ENCODE data around the gene TTC4. TPM values are rescaled to one million over a fixed set of nuclear protein-coding genes. Genes with fewer than 3 reads are reported as not detected.

The TTC4 gene
- total RNA-seq, 2 donors from 2014 or later: 23.1 to 28.3 TPM

DNA sequence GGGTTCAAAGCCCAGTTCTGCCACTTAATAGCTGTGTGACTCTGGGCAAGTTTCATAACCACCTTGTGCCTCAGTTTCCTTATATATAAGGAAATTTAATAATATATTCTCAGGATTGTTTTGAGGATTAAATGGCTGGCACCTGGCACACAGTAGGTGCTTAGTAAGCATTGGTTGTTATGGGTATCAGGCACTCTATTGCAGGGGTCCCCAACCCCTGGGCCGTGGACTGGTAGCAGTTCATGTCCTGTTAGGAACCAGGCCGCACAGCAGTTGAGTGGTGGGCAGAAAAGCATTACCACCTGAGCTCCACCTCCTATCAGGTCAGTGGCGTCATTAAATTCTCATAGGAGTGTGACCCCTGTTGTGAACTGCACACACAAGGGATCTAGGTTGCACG, 30.2 kb downstream of the TTC4 start:
- Histone ChIP-seq H3K9ac (ENCODE audit: extremely low read depth, low read length, poor library complexity, severe bottlenecking) (no peak overlapping the region), H3K9me3 (ENCODE audit: control insufficient read depth, low read length) (no peaks in the 10 kb centered on the region), H3K4me3 (ENCODE audit: low read length) (no peak overlapping the region), H3K4me1 (ENCODE audit: control insufficient read depth, insufficient read depth, low read length) (no peaks in the 10 kb centered on the region), H3K27ac (ENCODE audit: low read depth, low read length) (no peak overlapping the region), H3K27me3 (ENCODE audit: control insufficient read depth, insufficient read depth, low read length, poor library complexity, severe bottlenecking) (peaks cover 11% of the 10 kb centered on the region), H3K36me3 (ENCODE audit: control insufficient read depth, insufficient read depth, low read length) (peaks cover 15% of the 10 kb centered on the region)
- Mint-ChIP-seq H3K9me3 (no peaks in the 10 kb centered on the region), H3K4me3 (no peak overlapping the region), H3K4me1 (no peaks in the 10 kb centered on the region), H3K27ac (no peak overlapping the region), H3K27me3 (ENCODE audit: insufficient read depth) (peaks cover 28% of the 10 kb centered on the region), H3K36me3 (ENCODE audit: low read depth) (peaks cover 21% of the 10 kb centered on the region)
- no peak for TF ChIP-seq CTCF (conservative IDR thresholded peaks at IDR 0.05)
- WGBS, 2 experiments (ENCODE audit: insufficient coverage in 1 of 2, insufficient read length in 1 of 2): 89 to 95% methylated on average over 4 of the region's 4 CpGs
- DNase-seq: no peak

DNA sequence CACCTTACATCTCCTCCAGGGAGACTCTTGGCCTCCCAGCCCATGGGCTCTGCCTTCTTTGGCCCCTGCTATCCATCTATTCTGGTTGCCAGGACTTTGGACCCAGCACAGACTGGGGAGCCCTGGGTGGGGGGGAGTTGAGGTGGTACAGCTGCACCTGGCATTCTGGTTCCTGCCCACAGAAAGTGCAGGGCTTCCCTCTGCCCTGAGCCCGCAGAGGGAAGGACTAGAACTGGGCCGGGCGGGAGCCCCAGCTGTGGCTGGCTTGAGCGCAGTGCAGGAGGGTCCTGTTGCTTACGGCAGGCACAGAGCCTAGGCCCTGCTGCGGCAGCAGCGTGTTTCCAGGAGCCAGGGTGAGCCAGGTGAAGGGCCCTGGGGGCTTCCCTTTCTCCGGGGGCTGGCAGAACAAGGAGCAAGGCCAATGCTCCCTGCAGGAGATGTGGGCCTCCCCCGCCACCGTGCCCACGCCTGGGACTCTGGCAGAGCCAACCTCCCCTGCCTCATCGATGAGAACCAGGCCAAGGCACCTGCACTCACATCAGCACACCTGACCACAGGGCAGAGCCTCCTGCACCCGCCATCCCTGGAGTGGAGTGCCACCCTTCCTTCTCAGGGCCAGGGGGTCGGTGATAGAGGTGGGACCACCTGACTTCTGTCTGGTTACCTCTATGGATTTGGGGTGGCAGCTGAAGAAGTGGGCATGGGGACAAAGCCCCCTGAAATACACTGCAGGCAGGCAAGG, 32.6 kb downstream of the TTC4 start:
- H3K4me1 Mint-ChIP-seq: peaks cover 12% of the 10 kb centered on the region
- H3K4me3 Mint-ChIP-seq: no peak overlapping the region
- WGBS, 2 experiments (ENCODE audit: insufficient coverage in 1 of 2, insufficient read length in 1 of 2): 90 to 92% methylated on average over 12 to 14 of the region's 14 CpGs
- no peaks in the 10 kb centered on the region for H3K9me3 ChIP-seq (ENCODE audit: control insufficient read depth, low read length)
- H3K36me3 ChIP-seq (ENCODE audit: control insufficient read depth, insufficient read depth, low read length): no peaks in the 10 kb centered on the region
- no peak overlapping the region for H3K9ac ChIP-seq (ENCODE audit: extremely low read depth, low read length, poor library complexity, severe bottlenecking)
- no peak for DNase-seq
- H3K4me3 ChIP-seq (ENCODE audit: low read length): no peak overlapping the region
- no peaks in the 10 kb centered on the region for H3K9me3 Mint-ChIP-seq
- no peak for TF ChIP-seq CTCF (conservative IDR thresholded peaks at IDR 0.05)
- peaks cover 28% of the 10 kb centered on the region for H3K27me3 Mint-ChIP-seq (ENCODE audit: insufficient read depth)
- peaks cover 11% of the 10 kb centered on the region for H3K27me3 ChIP-seq (ENCODE audit: control insufficient read depth, insufficient read depth, low read length, poor library complexity, severe bottlenecking)
- no peak overlapping the region for H3K27ac Mint-ChIP-seq
- peaks cover 5% of the 10 kb centered on the region for H3K36me3 Mint-ChIP-seq (ENCODE audit: low read depth)
- H3K27ac ChIP-seq (ENCODE audit: low read depth, low read length): no peak overlapping the region
- H3K4me1 ChIP-seq (ENCODE audit: control insufficient read depth, insufficient read depth, low read length): no peaks in the 10 kb centered on the region

GRCh38 chr1:54750596-54750995, 34.9 kb downstream of the TTC4 start:
- H3K9me3 ChIP-seq (ENCODE audit: control insufficient read depth, low read length): no peaks in the 10 kb centered on the region
- no peak for DNase-seq
- peaks cover 5% of the 10 kb centered on the region for H3K36me3 Mint-ChIP-seq (ENCODE audit: low read depth)
- H3K9me3 Mint-ChIP-seq: no peaks in the 10 kb centered on the region
- no peak for TF ChIP-seq CTCF (conservative IDR thresholded peaks at IDR 0.05)
- H3K27me3 Mint-ChIP-seq (ENCODE audit: insufficient read depth): peaks cover 28% of the 10 kb centered on the region
- H3K9ac ChIP-seq (ENCODE audit: extremely low read depth, low read length, poor library complexity, severe bottlenecking): no peak overlapping the region
- H3K27me3 ChIP-seq (ENCODE audit: control insufficient read depth, insufficient read depth, low read length, poor library complexity, severe bottlenecking): peaks cover 11% of the 10 kb centered on the region
- H3K4me3 ChIP-seq (ENCODE audit: low read length): no peak overlapping the region
- no peaks in the 10 kb centered on the region for H3K36me3 ChIP-seq (ENCODE audit: control insufficient read depth, insufficient read depth, low read length)
- no peak overlapping the region for H3K4me3 Mint-ChIP-seq
- 88 to 92% methylated on average over 6 of the region's 6 CpGs for WGBS, 2 experiments (ENCODE audit: insufficient coverage in 1 of 2, insufficient read length in 1 of 2)
- H3K27ac ChIP-seq (ENCODE audit: low read depth, low read length): no peak overlapping the region
- H3K4me1 Mint-ChIP-seq: peaks cover 12% of the 10 kb centered on the region
- no peaks in the 10 kb centered on the region for H3K4me1 ChIP-seq (ENCODE audit: control insufficient read depth, insufficient read depth, low read length)
- H3K27ac Mint-ChIP-seq: no peak overlapping the region

Data from endodermal cell (in vitro differentiated cells).